ENCODE results near the gene NGF.

Gene NGF

GRCh38 chr1:115262886-115263285 lies 75.2 kb downstream of the NGF start:
- TF ChIP-seq, protein P1, sequence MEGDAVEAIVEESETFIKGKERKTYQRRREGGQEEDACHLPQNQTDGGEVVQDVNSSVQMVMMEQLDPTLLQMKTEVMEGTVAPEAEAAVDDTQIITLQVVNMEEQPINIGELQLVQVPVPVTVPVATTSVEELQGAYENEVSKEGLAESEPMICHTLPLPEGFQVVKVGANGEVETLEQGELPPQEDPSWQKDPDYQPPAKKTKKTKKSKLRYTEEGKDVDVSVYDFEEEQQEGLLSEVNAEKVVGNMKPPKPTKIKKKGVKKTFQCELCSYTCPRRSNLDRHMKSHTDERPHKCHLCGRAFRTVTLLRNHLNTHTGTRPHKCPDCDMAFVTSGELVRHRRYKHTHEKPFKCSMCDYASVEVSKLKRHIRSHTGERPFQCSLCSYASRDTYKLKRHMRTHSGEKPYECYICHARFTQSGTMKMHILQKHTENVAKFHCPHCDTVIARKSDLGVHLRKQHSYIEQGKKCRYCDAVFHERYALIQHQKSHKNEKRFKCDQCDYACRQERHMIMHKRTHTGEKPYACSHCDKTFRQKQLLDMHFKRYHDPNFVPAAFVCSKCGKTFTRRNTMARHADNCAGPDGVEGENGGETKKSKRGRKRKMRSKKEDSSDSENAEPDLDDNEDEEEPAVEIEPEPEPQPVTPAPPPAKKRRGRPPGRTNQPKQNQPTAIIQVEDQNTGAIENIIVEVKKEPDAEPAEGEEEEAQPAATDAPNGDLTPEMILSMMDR (IDR thresholded peaks at IDR 0.05; ENCODE audit: low read depth, low read length): no peak
- no peak for DNase-seq (ENCODE audit: extremely low read depth, low read depth)

DNA sequence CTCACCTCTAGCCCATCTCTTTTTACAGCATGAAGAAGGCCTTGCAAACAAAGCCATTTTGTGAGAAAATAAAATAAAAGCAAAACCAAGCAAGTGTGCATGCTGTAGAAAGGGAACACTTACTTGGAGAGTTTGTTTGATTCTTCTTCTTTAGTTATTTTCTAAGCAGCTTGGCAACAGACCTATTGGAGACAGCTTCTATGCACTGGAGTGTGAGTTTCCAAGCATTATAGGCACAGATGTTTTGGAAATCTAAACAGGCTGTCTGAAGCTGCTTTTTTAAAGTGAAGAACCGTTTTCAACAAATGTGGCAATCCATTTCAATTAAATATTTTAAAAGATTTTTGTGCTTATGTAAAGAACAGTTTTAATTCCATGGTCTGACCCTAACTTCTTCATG lies 76.6 kb downstream of the NGF start:
- no peak for DNase-seq (ENCODE audit: extremely low read depth, low read depth)
- TF ChIP-seq, protein P1 (IDR thresholded peaks at IDR 0.05; ENCODE audit: low read depth, low read length): no peak

DNA sequence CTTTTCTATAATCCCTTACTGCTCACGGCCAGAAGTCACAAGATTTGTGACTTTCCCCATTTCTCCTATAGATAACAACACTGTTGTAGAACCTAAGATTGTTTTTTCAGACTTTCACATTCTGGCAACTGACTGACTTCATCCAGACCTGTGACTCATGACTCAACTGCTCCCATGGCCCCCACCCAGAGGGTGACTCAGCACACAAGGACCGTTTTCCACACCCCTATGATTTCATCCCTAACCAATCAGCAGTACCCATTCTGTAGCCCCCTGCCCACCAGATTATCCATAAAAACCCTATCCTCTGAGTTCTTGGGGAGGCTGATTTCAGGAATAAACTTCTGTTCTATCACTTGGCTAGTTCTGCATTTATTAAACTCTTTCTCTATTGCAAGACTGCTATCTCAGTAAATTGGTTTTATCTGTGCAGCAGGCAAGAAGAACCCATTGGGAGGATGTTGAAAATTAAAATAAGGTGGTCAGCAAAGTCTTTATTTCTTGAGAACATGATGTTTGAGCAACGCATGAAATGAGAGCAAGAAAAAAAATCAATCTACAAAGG lies 79.7 kb downstream of the NGF start:
- no peak for DNase-seq (ENCODE audit: extremely low read depth, low read depth)

GRCh38 chr1:115257591-115257990 lies 80.5 kb downstream of the NGF start:
- no peak for DNase-seq (ENCODE audit: extremely low read depth, low read depth)
- TF ChIP-seq, protein P1 (IDR thresholded peaks at IDR 0.05; ENCODE audit: low read depth, low read length): no peak

More for the DNA sequence above, 79.7 kb downstream of the NGF start:
- TF ChIP-seq, protein P1 (IDR thresholded peaks at IDR 0.05; ENCODE audit: low read depth, low read length): no peak

DNA sequence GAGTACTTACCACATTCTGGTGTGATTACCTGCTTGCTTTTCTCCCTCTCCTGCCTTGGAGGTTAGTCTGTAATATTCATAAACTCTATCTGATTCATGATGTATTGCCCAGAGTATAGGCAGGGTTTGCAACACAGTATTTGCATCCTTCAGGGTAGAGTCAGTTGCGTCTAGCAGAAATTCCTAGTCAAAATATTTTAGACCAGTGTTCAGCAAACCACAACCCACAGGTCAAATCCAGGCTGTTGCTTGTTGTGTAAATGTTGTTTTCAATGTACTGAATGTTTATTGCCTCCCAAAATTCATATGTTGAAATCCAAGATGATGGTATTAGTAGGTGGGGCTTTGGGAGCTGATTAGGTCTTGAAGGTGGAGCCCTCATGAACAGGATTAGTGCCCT lies 82.9 kb downstream of the NGF start:
- no peak for DNase-seq (ENCODE audit: extremely low read depth, low read depth)
- TF ChIP-seq, protein P1 (IDR thresholded peaks at IDR 0.05; ENCODE audit: low read depth, low read length): no peak

GRCh38 chr1:115252585-115252984 lies 85.5 kb downstream of the NGF start:
- TF ChIP-seq, protein P1 (IDR thresholded peaks at IDR 0.05; ENCODE audit: low read depth, low read length): no peak
- DNase-seq (ENCODE audit: extremely low read depth, low read depth): no peak

DNA sequence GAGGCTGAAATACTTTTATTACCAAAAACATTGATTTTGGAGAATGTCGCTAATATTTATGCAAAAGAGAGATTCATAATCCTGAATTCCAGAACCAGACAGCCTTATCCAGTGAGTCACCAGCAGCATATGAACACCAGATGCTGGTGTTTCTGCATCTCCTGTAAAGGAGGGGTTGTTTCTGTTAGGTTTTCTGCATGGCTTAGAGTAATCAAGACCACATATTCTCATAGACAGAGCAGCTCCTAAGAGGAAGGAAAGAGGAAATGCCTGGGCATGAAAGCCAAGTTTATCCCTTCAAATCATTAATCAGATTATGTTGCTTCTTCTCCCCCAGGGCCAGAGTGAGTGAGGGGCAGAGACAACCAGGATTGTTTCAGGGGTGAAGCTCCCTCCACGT lies 86.2 kb downstream of the NGF start:
- DNase-seq (ENCODE audit: extremely low read depth, low read depth): peak; percentile 83
- TF ChIP-seq, protein P1 (IDR thresholded peaks at IDR 0.05; ENCODE audit: low read depth, low read length): no peak

Data from AG09319 (cell line).